Right lobe of liver (tissue), 4 donors: ENCODE results near the gene LYPD6B.

Source experiments
- POLR2A ChIP-seq: fragments of 450-650 bp; IDR thresholded peaks from one replicate; pipeline ENCODE4 v1.6.1; 2017; ENCODE audit warnings: antibody characterized with exemption, mild to moderate bottlenecking
- TF ChIP-seq, protein P1 (sequence below), 4 donors: fragments of 200-600 bp in 3 of 4; fragments of 450-650 bp in 1 of 4; IDR thresholded peaks; one replicate each; pipeline versions ENCODE4 v1.5.1 to v1.8.0; 2016 to 2022; ENCODE audit warnings: antibody characterized with exemption in 4 of 4, mild to moderate bottlenecking in 2 of 4
- donor health status: DM: no; HTN: no; CAD: no.
- donor health status: DM: no; HTN: no; CAD: no.
- donor health status: DM: no; HTN: yes; CAD: no.

DNA sequence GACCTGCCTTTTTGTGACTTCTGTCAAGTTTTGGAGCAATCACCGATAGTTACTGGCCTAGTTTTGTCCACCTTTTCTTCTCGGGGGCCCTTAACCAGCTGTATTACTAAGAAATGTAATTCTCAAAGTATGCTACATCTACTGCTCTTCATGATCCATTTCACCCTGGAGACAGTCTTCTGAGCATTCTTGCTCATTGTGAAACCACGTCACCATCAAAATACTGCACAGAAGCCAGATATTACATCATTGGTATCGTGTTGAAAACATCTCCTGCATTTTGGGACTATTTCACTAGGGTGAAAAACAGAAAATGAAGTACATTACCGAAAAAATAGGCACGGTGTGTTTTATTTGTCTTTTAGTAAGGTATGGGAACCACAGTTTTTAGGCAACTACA, 11.7 kb downstream of the LYPD6B start:
- TF ChIP-seq POLR2A = no peak
- TF ChIP-seq, protein P1, sequence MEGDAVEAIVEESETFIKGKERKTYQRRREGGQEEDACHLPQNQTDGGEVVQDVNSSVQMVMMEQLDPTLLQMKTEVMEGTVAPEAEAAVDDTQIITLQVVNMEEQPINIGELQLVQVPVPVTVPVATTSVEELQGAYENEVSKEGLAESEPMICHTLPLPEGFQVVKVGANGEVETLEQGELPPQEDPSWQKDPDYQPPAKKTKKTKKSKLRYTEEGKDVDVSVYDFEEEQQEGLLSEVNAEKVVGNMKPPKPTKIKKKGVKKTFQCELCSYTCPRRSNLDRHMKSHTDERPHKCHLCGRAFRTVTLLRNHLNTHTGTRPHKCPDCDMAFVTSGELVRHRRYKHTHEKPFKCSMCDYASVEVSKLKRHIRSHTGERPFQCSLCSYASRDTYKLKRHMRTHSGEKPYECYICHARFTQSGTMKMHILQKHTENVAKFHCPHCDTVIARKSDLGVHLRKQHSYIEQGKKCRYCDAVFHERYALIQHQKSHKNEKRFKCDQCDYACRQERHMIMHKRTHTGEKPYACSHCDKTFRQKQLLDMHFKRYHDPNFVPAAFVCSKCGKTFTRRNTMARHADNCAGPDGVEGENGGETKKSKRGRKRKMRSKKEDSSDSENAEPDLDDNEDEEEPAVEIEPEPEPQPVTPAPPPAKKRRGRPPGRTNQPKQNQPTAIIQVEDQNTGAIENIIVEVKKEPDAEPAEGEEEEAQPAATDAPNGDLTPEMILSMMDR (IDR thresholded peaks at IDR 0.05) = no peak
